HG03108 (cell line): ENCODE data around the gene HIVEP2.

Experiments used
- ATAC-seq: cut with Tn5 transposase; IDR thresholded peaks from one replicate; pipeline ENCODE4 v1.9.1; 2021; ENCODE audit warnings: moderate library complexity; ENCODE audit not compliant: unreplicated experiment

HIVEP2 gene

GRCh38 chr6:142892254-142893021 lies 52.5 kb downstream of the HIVEP2 start:
- ATAC-seq: no peak

DNA sequence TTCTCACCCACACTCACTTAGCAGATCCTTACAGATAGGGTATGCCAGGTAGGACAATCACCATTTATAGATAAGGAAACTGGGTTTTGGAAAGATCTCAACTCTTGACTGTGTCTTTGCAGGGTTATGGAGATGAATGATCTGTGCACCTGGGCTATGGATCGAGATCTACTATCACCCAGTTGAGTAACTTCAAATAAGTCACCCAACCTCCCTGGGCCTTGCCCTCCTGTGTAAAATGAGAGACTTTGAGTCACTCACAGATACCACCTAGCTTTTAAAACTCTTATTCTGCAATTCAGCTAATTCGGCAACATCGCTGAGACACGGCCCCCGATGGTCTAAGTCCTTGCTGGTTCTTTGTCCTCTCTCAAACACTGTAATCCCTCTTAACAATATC lies 53.5 kb downstream of the HIVEP2 start:
- ATAC-seq: no peak

DNA sequence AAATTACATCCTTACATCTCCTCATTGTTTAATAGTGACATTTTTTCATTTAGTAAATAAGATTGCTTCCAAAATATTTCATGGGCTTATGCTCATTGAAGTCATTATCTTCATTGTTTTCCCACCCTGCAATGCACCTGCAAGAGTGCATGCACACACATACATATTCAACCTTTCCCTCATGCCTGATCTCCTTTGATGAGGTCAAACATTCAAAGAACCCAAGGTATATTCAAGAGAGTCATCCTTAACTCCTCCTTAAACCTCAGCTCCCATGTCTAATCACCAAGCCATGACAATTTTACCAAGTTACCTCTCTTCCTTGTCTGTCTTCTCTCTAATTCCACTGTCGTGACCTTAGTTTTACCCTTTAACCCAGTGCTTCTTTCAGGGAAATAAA lies 56.5 kb downstream of the HIVEP2 start:
- ATAC-seq: no peak

DNA sequence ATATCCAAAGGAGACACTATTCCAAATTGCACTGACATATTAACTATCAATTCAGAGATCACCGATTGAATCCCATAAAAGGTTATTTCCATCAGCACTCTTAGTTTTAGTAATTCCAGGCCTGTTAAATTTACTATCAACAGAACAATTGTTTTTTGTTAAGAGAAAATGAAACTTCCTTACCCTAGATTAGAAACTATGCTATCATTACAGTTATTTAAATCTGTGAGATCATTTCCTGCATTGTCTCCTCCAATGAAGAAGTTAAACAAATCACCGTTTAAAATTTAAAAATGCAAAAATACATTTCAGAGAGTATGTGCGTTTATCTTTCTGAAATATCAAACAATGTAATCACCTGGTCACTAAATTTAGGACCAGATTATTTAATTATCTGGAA lies 57.5 kb downstream of the HIVEP2 start:
- no peak for ATAC-seq

DNA sequence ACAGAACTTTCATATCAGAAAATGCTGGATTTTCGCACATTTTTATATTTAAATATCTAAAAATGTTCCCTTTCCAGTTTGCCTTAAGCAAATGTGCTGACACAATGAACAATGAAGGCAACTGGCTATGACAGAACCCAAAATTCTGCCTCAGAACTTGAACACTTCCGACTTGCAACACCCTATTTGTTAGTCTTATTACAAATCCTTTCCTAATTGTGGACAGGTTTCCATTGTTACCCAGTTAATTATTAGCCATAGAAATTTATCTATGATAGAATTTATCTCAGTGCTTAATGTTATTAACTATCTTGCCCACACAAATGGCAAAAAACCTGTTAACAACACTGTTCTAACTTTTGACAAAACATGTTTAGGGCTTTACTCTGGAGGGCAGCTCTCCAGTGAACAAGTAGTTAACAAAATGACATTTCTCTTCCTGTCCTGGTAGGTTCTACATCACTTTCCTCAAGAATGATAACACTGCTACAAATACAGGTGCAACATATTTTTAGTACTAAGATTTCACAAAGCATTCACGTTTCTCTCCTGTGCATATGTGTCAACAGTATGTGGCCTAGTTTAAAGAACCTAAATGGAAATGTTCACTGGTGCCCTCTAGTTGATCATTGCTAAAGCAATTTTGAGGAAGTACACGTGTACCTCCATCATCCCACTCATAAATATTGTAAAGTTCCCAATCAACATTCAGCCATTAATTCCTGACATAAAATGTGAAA lies 58.4 kb downstream of the HIVEP2 start:
- ATAC-seq: peak; percentile 83

GRCh38 chr6:142885182-142885867 lies 59.7 kb downstream of the HIVEP2 start:
- ATAC-seq: peak; percentile 63

DNA sequence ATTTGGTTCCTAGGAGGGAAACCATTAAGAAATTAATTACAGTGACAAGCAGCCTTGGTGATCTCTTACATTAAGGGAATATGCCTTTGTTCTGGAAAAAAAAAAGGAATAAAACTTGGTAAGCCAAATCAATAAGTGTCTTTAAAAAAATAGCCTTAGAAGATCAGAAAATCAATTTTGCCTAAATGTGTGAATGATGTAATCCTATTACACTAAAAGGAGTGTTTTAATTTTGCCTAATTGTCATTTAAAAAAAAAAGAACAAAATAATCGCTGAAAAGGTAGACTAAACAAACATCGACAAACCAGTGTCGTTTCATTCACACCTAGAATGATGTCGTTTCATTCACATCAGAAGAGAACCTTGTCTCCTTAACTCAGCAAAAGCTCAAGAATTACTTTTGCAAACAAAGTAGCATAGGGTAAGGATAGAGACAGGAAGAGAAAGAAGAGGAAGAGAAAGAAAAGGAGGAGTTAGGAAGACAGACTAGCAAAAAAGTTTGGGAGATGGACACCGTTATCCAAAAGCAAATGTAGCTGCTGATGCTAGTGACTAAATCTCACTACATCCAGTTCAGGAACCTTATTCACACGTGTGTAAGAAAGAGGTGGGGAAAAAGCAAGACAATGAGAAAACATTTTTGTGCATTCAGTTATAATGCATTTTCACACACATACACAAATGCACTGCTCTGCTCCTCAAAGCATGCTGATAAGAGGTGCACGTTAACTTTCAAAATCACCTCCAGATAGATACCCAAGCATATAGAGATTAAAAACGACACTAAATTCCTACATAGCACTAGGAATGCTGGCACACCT lies 60.6 kb downstream of the HIVEP2 start:
- ATAC-seq: no peak

GRCh38 chr6:142883011-142883410 lies 62.0 kb downstream of the HIVEP2 start:
- ATAC-seq: no peak

- no peak for ATAC-seq
These were observed 63.2 kb downstream of the HIVEP2 start for GRCh38 chr6:142881761-142882160.

GRCh38 chr6:142881290-142881689 lies 63.7 kb downstream of the HIVEP2 start:
- no peak for ATAC-seq

- no peak for ATAC-seq
These were observed 64.8 kb downstream of the HIVEP2 start for GRCh38 chr6:142880201-142880600.

GRCh38 chr6:142879527-142879926 lies 65.4 kb downstream of the HIVEP2 start:
- no peak for ATAC-seq

DNA sequence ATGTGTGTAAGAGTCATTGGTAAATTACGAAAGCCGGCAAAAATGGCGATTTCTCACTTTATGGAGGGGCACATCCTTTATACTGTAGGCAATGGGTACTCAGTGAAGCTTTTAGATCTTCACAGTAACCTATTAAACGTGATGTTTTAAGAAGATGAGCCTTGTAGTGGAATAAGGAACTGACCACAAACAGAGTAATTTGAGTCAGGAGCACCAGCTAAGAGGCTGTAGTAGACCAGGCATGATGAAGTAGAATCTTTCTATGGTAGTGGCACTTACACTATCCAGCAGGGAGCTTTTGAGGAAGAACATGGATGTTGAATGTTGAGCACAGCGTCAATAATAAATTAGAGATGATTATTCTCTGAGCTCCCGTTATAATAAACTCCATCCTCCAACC lies 65.9 kb downstream of the HIVEP2 start:
- no peak for ATAC-seq

DNA sequence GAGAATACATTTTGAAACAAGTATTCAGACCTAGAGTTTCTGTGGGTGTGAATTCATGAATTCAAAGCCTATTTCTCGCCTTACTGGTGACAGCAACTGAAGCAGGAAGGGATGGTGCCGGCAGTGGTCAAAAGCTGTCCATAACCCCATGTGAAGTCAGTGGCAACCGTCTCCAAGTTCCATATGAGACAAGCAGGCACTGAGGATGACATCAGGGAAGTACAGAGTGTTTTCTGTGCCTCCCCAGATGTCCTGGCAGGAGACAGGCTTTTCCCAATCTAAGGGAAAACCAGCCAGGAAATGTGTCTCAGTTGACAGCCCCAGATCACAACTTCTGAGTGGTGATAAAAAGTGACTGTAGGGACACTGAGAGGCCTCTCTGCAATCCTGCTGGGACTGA lies 66.6 kb downstream of the HIVEP2 start:
- ATAC-seq: no peak

GRCh38 chr6:142874676-142875075 lies 70.3 kb downstream of the HIVEP2 start:
- ATAC-seq: no peak

DNA sequence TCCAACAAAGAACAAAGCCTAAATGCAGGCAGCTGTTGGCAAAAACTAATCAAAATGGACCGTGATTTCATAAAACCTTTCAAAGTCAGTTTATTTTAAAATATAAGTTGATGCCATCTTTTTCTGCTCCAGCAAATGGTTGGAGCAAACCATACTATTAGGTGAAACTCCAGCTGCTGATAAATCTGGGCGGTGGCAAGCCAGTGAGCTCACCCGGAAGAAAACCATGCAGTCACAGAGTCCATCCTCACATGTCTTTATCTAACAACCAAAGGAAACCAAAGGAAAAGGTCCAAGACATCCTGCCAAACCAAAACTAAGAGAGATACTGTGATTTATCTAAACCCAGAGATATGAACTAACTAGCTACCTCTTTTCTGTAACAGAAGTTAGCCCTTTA lies 72.6 kb downstream of the HIVEP2 start:
- ATAC-seq: no peak

GRCh38 chr6:142871910-142872331 lies 73.1 kb downstream of the HIVEP2 start:
- ATAC-seq: peak; percentile 89

- ATAC-seq: no peak
These were observed 74.1 kb downstream of the HIVEP2 start for GRCh38 chr6:142870787-142871415.

DNA sequence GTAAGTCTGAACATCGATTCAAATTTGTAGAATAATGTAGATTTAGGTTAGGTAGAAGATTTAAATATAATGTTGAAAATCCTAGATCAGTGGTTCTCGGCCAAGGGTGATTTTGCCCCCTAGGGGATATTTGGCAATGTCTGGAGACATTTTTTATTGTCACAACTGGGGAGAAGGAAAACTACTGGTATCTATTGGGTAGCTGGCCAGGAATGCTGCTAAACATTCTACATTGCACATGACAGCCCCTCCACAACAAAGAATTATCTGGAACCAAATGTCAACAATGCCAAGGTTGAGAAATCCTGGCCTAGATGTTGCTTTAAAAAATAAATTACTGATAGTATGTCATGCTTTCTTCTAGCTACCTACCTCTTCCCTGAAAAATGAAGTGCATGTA lies 76.1 kb downstream of the HIVEP2 start:
- no peak for ATAC-seq

- no peak for ATAC-seq
These were observed 76.8 kb downstream of the HIVEP2 start for GRCh38 chr6:142867988-142868812.
